HepG2 (cell line): ENCODE results near the gene PCDHB2. TPM values are rescaled to one million over a fixed set of nuclear protein-coding genes. Genes with fewer than 3 reads are reported as not detected.

Experiments
- ATAC-seq: fragments of 200-7000 bp; cut with Tn5 transposase; 3 replicates; pipeline ENCODE4 v1.9.1; 2020; ENCODE audit warnings: mild to moderate bottlenecking, moderate library complexity
- BruUV-seq: library from RNA; stranded (reverse); fragments of 400-500 nt; replicated peaks from 2 replicates; lab custom pipeline; 2021; lab: Mats Ljungman, UMichigan
- CTCF ChIA-PET: fragments of 300-600 bp; formaldehyde crosslinking; extraction: SDS; loops from one replicate; lab custom pipeline; 2021; ENCODE audit warnings: low total read pairs, inconsistent platforms, low intra/inter-chr PET ratio; lab: Yijun Ruan, JAX
- POLR2A ChIA-PET: fragments of 350-600 bp; sonication (Branson Sonifier 250); formaldehyde crosslinking; loops from one replicate; lab custom pipeline; 2020; ENCODE audit warnings: antibody characterized with exemption, inconsistent platforms; lab: Yijun Ruan, JAX
- DNase-seq: peaks from one replicate; pipeline ENCODE4 v3.0.0-alpha.2; 2015; ENCODE audit warnings: low spot score
- FAIRE-seq: peaks from 3 replicates; lab custom pipeline; 2011; peaks lifted over from hg19 to GRCh38; lab: Jason Lieb, UNC
- H2AFZ ChIP-seq: one replicate; pipeline ENCODE4 v1.6.1; 2011; ENCODE audit warnings: low read length, inconsistent platforms
- H3K27ac ChIP-seq: fragments of 300-600 bp; 3 replicates; pipeline ENCODE4 v1.8.0; 2011; ENCODE audit warnings: mixed run types, mild to moderate bottlenecking, mixed read lengths, low read length, inconsistent platforms; ENCODE audit not compliant: insufficient read depth; ENCODE audit errors: extremely low read length
- H3K27me3 ChIP-seq, 2 experiments: fragments of 200-600 bp in 1 of 2; 2 replicates in 1 of 2; 3 replicates in 1 of 2; pipeline versions ENCODE4 v1.6.0 to v1.8.0; 2011; ENCODE audit warnings: low read length in 2 of 2, mild to moderate bottlenecking in 2 of 2, moderate library complexity in 2 of 2, inconsistent platforms in 1 of 2; ENCODE audit not compliant: insufficient read depth in 2 of 2, control insufficient read depth in 1 of 2
- H3K36me3 ChIP-seq, 2 experiments: fragments of 200-600 bp in 1 of 2; replicated peaks in 1 of 2; 2 replicates in 1 of 2; 3 replicates in 1 of 2; pipeline versions ENCODE4 v1.5.1 to v1.8.0; 2011; ENCODE audit warnings: low read length in 2 of 2, inconsistent platforms in 1 of 2; ENCODE audit not compliant: insufficient read depth in 2 of 2, control insufficient read depth in 1 of 2
- H3K4me1 ChIP-seq: 2 replicates; pipeline ENCODE4 v1.5.1; 2012; ENCODE audit warnings: low read length, inconsistent platforms; ENCODE audit not compliant: insufficient read depth
- H3K4me2 ChIP-seq: 2 replicates; pipeline ENCODE4 v1.6.0; 2011; ENCODE audit warnings: low read depth, low read length, inconsistent platforms
- H3K4me3 ChIP-seq, 3 experiments: fragments of 200-600 bp in 1 of 3; sonication (generic), shearing (Covaris generic) in 1 of 3; replicated peaks in 1 of 3; 2 replicates each; pipeline ENCODE4 v1.5.1; 2011 to 2016; ENCODE audit warnings: low read length in 3 of 3, inconsistent platforms in 2 of 3, low read depth in 2 of 3, mild to moderate bottlenecking in 2 of 3, control low read depth in 1 of 3, mixed read lengths in 1 of 3; ENCODE audit not compliant: insufficient read depth in 1 of 3
- H3K79me2 ChIP-seq: one replicate; pipeline ENCODE4 v1.6.1; 2011; ENCODE audit warnings: low read length, inconsistent platforms; ENCODE audit not compliant: insufficient read depth
- H3K9ac ChIP-seq: 2 replicates; pipeline ENCODE4 v1.6.0; 2011; ENCODE audit warnings: mild to moderate bottlenecking, low read depth, low read length, inconsistent platforms; ENCODE audit not compliant: insufficient read depth
- H3K9me3 ChIP-seq: 2 replicates; pipeline ENCODE4 v1.5.1; 2012; ENCODE audit warnings: mild to moderate bottlenecking, low read length
- H4K20me1 ChIP-seq: 2 replicates; pipeline ENCODE4 v1.6.0; 2011; ENCODE audit warnings: inconsistent platforms, mild to moderate bottlenecking, low read length, moderate library complexity; ENCODE audit not compliant: insufficient read depth
- GATAD1 ChIP-seq: IDR thresholded peaks from 2 replicates; pipeline ENCODE4 v1.6.1; 2016; ENCODE audit warnings: missing genetic modification reagents, missing compliant biosample characterization
- ZFAT ChIP-seq: sonication (generic); formaldehyde crosslinking; conservative IDR thresholded peaks from 2 replicates; pipeline ENCODE4 v1.8.1; 2023; ENCODE audit warnings: missing genetic modification reagents, inconsistent platforms
- ZNF646 ChIP-seq: sonication (generic); formaldehyde crosslinking; IDR thresholded peaks from 2 replicates; pipeline ENCODE4 v1.9.0; 2021; ENCODE audit warnings: mild to moderate bottlenecking, missing genetic modification reagents
- WGBS: methylation state at CpG from one replicate; pipeline ENCODE4 v1.1.6; 2017; ENCODE audit warnings: low lambda C conversion rate; 5-methylcytosine and 5-hydroxymethylcytosine counted together
- in situ Hi-C: cut with HindIII; loops from 2 replicates; pipeline ENCODE4 v1.10.0; 2017; ENCODE audit warnings: low pct_unique_long_range_greater_than_20kb; ENCODE audit not compliant: extremely low pct_ligation_motif_present
- intact Hi-C: fragments of 100-400 bp; cut with micrococcal nuclease; formaldehyde crosslinking; loops from one replicate; pipeline ENCODE4 v1.10.0; 2022; ENCODE audit not compliant: unreplicated experiment
- polyA plus RNA-seq, 8 experiments: library from polyadenylated mRNA; depleted of rRNA in 3 of 8; stranded (reverse) in 7 of 8; unstranded in 1 of 8; fragments of >200 nt; fragmentation: Illumina TruSeq in 4 of 8; extraction: Trizol in 4 of 8; gene quantifications; 2 replicates each; pipeline versions ENCODE4 v1.2.1 to v1.2.3, GENCODE V29; 2011 to 2016; ENCODE audit warnings: low read depth in 4 of 8, missing spikeins in 1 of 8, mixed read lengths in 1 of 8; ENCODE audit not compliant: insufficient read depth in 1 of 8
- total RNA-seq, 5 experiments: library from RNA; depleted of rRNA; stranded (reverse); fragments of >200 nt; fragmentation: Illumina TruSeq; extraction: Trizol; gene quantifications; 2 replicates each; pipeline ENCODE4 v1.2.3, GENCODE V29; 2016; ENCODE audit warnings: low read depth in 1 of 5
- TF ChIP-seq, protein P1 (sequence below): sonication (generic); formaldehyde crosslinking; IDR thresholded peaks from 2 replicates; pipeline ENCODE4 v1.5.0; 2020; ENCODE audit warnings: mild to moderate bottlenecking, missing genetic modification reagents, moderate library complexity

Gene PCDHB2
- total and polyA plus RNA-seq, 2 of the 13 experiments (the other 11 are each of a cell fraction or from before 2014, with no cell fraction given) = 7.1 to 7.5 TPM

DNA sequence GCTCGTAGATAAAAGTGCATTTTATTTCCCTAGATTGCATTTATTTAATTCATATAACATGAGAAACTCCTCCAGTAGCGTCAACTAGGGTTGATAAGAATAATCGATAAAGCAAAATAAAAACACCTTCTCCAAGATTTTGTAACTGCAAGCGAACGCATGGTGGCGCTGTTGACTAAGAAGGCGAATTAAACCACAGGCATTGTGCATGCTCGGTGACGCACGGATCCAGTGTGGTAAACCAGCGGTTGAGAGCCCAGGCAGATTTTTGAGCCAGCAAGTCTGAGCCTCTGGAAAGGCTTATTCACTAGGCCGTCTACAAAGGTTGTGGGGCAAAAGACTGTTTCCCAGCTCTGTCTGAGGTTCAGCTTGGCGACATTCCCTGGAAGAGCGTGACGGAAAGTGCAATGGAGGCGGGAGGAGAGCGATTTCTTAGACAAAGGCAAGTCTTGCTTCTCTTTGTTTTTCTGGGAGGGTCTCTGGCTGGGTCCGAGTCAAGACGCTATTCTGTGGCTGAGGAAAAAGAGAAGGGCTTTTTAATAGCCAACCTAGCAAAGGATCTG lies 5.9 kb downstream of the PCDHB2 start, which contains the start of gene PCDHB3:
PCDHB3 (plus strand) TSS at position 231 of the 563 bp plus-strand sequence; CDS start at position 408, 177 bp downstream.
- Histone ChIP-seq H3K79me2 (no peaks in the 10 kb centered on the region), H3K27ac (no peak within 1 kb of the TSS), H3K27me3 (no peaks in the 10 kb centered on the region), H4K20me1 (no peaks in the 10 kb centered on the region), H3K9ac (no peak within 1 kb of the TSS), H2AFZ (no peak within 1 kb of the TSS), H3K36me3 (no peaks in the 10 kb centered on the region), H3K4me1 (no peaks in the 10 kb centered on the region; the same call in 1 of the 2 replicates), H3K4me2 (no peak within 1 kb of the TSS), H3K4me3 (no peak within 1 kb of the TSS), H3K9me3 (no peaks in the 10 kb centered on the region)
- DNase-seq = peak; percentile 21
- BruUV-seq = no TSS peak
- in situ Hi-C loops (no loop called here), intact Hi-C loops (no loop called here)
- ATAC-seq = no peak
- ChIA-PET POLR2A (no interaction called here), CTCF (no interaction called here)
- WGBS = 79% methylated on average over 19 of the region's 19 CpGs
- TF ChIP-seq, protein P1, sequence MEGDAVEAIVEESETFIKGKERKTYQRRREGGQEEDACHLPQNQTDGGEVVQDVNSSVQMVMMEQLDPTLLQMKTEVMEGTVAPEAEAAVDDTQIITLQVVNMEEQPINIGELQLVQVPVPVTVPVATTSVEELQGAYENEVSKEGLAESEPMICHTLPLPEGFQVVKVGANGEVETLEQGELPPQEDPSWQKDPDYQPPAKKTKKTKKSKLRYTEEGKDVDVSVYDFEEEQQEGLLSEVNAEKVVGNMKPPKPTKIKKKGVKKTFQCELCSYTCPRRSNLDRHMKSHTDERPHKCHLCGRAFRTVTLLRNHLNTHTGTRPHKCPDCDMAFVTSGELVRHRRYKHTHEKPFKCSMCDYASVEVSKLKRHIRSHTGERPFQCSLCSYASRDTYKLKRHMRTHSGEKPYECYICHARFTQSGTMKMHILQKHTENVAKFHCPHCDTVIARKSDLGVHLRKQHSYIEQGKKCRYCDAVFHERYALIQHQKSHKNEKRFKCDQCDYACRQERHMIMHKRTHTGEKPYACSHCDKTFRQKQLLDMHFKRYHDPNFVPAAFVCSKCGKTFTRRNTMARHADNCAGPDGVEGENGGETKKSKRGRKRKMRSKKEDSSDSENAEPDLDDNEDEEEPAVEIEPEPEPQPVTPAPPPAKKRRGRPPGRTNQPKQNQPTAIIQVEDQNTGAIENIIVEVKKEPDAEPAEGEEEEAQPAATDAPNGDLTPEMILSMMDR = peak; percentile 38
- TF ChIP-seq GATAD1 (CRISPR knock-in tag) (no peak), ZFAT (no peak), ZNF646 (CRISPR knock-in tag) (no peak)
- no peak for FAIRE-seq
